GM12864 (cell line): ENCODE data around the gene AUP1.

Experiments
- DNase-seq: peaks from one replicate; pipeline ENCODE4 v3.0.0-alpha.2; 2011; ENCODE audit warnings: low read depth
- H3K4me3 ChIP-seq: 2 replicates; pipeline ENCODE4 v1.5.1; 2011; ENCODE audit warnings: mild to moderate bottlenecking, low read depth, low read length, control low read depth
- CTCF ChIP-seq: IDR thresholded peaks from 2 replicates; pipeline ENCODE4 v1.5.1; 2011; ENCODE audit warnings: low read depth, mild to moderate bottlenecking, moderate library complexity, low read length, control low read depth, inconsistent platforms; ENCODE audit errors: missing control alignments

Gene AUP1

GRCh38 chr2:74522516-74522915, 7.0 kb downstream of the AUP1 start:
- DNase-seq: no peak
- TF ChIP-seq CTCF: no peak
- no peak overlapping the region for H3K4me3 ChIP-seq

GRCh38 chr2:74516650-74517049, 12.9 kb downstream of the AUP1 start:
- H3K4me3 ChIP-seq: no peak overlapping the region; the same call in 1 of the 2 replicates
- TF ChIP-seq CTCF: no peak
- DNase-seq: no peak

- no peak for TF ChIP-seq CTCF
- DNase-seq: peak; percentile 30
- peak overlapping the region; percentile 37 for H3K4me3 ChIP-seq
Observed at GRCh38 chr2:74515981-74516633, 13.4 kb downstream of the AUP1 start.

GRCh38 chr2:74515271-74515980, 14.1 kb downstream of the AUP1 start:
- TF ChIP-seq CTCF: no peak
- peak overlapping the region; percentile 37 for H3K4me3 ChIP-seq
- DNase-seq: no peak

GRCh38 chr2:74514368-74515270, 14.9 kb downstream of the AUP1 start, which contains the start of gene TLX2:
TSS of gene TLX2 (plus strand) at chr2:74514450. CDS start at chr2:74514807, 357 bp downstream.
- DNase-seq: no peak
- H3K4me3 ChIP-seq: no peak within 1 kb of the TSS; the same call in 1 of the 2 replicates
- TF ChIP-seq CTCF: no peak

GRCh38 chr2:74513605-74514367, 15.7 kb downstream of the AUP1 start:
- no peak for TF ChIP-seq CTCF
- H3K4me3 ChIP-seq: no peak overlapping the region
- DNase-seq: no peak
